AG09309 (cell line): ENCODE results near the gene SPPL2C.

Experiments used
- DNase-seq: peaks from one replicate; pipeline ENCODE4 v3.0.0-alpha.2; 2010; ENCODE audit warnings: low read depth
- H3K4me3 ChIP-seq: 2 replicates; pipeline ENCODE4 v1.5.1; 2011; ENCODE audit warnings: mild to moderate bottlenecking, low read depth, low read length, moderate library complexity; ENCODE audit not compliant: control insufficient read depth
- CTCF ChIP-seq: IDR thresholded peaks from 2 replicates; pipeline ENCODE4 v1.5.1; 2011; ENCODE audit warnings: mild to moderate bottlenecking, low read depth, low read length, inconsistent platforms; ENCODE audit not compliant: insufficient read depth, control insufficient read depth; ENCODE audit errors: missing control alignments

The SPPL2C gene

GRCh38 chr17:45870342-45870974 is 25.8 kb downstream of the SPPL2C start:
- DNase-seq: no peak
- TF ChIP-seq CTCF: no peak
- no peak overlapping the region for H3K4me3 ChIP-seq

- no peak overlapping the region for H3K4me3 ChIP-seq
- no peak for TF ChIP-seq CTCF
- no peak for DNase-seq
Observed at GRCh38 chr17:45871718-45872117, 27.0 kb downstream of the SPPL2C start.

- TF ChIP-seq CTCF: no peak
- no peak overlapping the region for H3K4me3 ChIP-seq
- DNase-seq: no peak
Observed at GRCh38 chr17:45873728-45874127, 29.0 kb downstream of the SPPL2C start.

- DNase-seq: no peak
- TF ChIP-seq CTCF: no peak
- no peak overlapping the region for H3K4me3 ChIP-seq
Observed at GRCh38 chr17:45874151-45874550, 29.5 kb downstream of the SPPL2C start.

GRCh38 chr17:45876539-45876938 is 31.9 kb downstream of the SPPL2C start:
- no peak for TF ChIP-seq CTCF
- H3K4me3 ChIP-seq: no peak overlapping the region
- DNase-seq: no peak

GRCh38 chr17:45877467-45877866 is 32.8 kb downstream of the SPPL2C start:
- TF ChIP-seq CTCF: no peak
- H3K4me3 ChIP-seq: no peak overlapping the region
- DNase-seq: no peak

GRCh38 chr17:45883063-45883462 is 38.4 kb downstream of the SPPL2C start:
- no peak for TF ChIP-seq CTCF
- DNase-seq: no peak
- no peak overlapping the region for H3K4me3 ChIP-seq
